Measurements from ENCODE around the gene ASTN2. TPM values are rescaled to one million over a fixed set of nuclear protein-coding genes. Genes with fewer than 3 reads are reported as not detected.
A peak's percentile ranks its signal among the peaks of the same experiment; 100 is the strongest.

The ASTN2 gene
- total and polyA plus RNA-seq, 9 of the 15 experiments (the other 6 are each of a cell fraction or from before 2014, with no cell fraction given) = 0.56 to 3.5 (median 1.9) TPM

- TF ChIP-seq ZNF277 (CRISPR knock-in tag; IDR thresholded peaks at IDR 0.05; ENCODE audit: borderline replicate concordance) (no peak), HMBOX1 (IDR thresholded peaks at IDR 0.05) (peak; percentile 86), SMAD4 (CRISPR knock-in tag; conservative IDR thresholded peaks at IDR 0.05) (peak; percentile 60), ZNF140 (CRISPR knock-in tag; IDR thresholded peaks at IDR 0.05) (no peak), ZNF57 (CRISPR knock-in tag; IDR thresholded peaks at IDR 0.05) (no peak), AFF1 (IDR thresholded peaks at IDR 0.05; ENCODE audit: low read depth in 1 of 2, partially characterized antibody in 2 of 2) (no peak), NR2F6 (CRISPR knock-in tag; IDR thresholded peaks at IDR 0.05) (no peak), SMAD2 (IDR thresholded peaks at IDR 0.05; ENCODE audit: low read depth, low read length) (no peak), RERE (CRISPR knock-in tag; IDR thresholded peaks at IDR 0.05; ENCODE audit: borderline replicate concordance) (no peak), ZBTB2 (IDR thresholded peaks at IDR 0.05) (peak; percentile 56; the same call in 1 of the 2 replicates)
These were observed 943.6 kb downstream of the ASTN2 start (continued) for GRCh38 chr9:116471093-116471906.

All from K562 (cell line).